ENCODE data around the gene ADCY6. TPM values are rescaled to one million over a fixed set of nuclear protein-coding genes. Genes with fewer than 3 reads are reported as not detected.

The ADCY6 gene
- total RNA-seq (100 to 1,000 TPM in 8 of 10 donors, 10 to 100 TPM in 2; 84.4 to 144 (median 122) TPM), polyA plus RNA-seq (100 to 1,000 TPM in 1 of 2 donors, 10 to 100 TPM in 1; 35.3 to 123 TPM)
- long read RNA-seq, donor 1, full-length matches to known transcripts: 10 of 114 reads
- long read RNA-seq, donor 1, partial matches to known transcripts: 63 of 114 reads
- long read RNA-seq, donor 1, other reads (novel, unspliced or antisense): 41 of 114 reads
- long read RNA-seq, donor 2, full-length matches to known transcripts: 6 of 117 reads
- long read RNA-seq, donor 2, partial matches to known transcripts: 47 of 117 reads
- long read RNA-seq, donor 2, other reads (novel, unspliced or antisense): 64 of 117 reads
- long read RNA-seq, donor 3, partial matches to known transcripts: 80 of 141 reads
- long read RNA-seq, donor 3, other reads (novel, unspliced or antisense): 61 of 141 reads

GRCh38 chr12:48788854-48789775 is at the start of gene ADCY6:
TSS of gene ADCY6 (minus strand) at chr12:48789089. CDS start at chr12:48783434, 5,655 bp downstream.
- TF ChIP-seq CTCF (IDR thresholded peaks at IDR 0.05): no peak
- H3K4me1 ChIP-seq: peaks cover 7 to 50% (median 42%) of the 10 kb centered on the region in 9 donors
- H3K4me3 ChIP-seq: peak within 1 kb of the TSS; percentile 75 to 99 (median 98)
- H3K27me3 ChIP-seq: peaks cover 0 to 29% (median 0%) of the 10 kb centered on the region in 7 donors
- peak within 1 kb of the TSS; percentile 94 to 99 (median 98) for H3K27ac ChIP-seq
- WGBS, 2 donors: 0 to 1% methylated on average over 66 to 86 of the region's 86 CpGs
- ATAC-seq (peak; percentile 51 to 80 (median 70)), DNase-seq (peak; percentile 86 to 89)
- no peaks in the 10 kb centered on the region for H3K36me3 ChIP-seq
- intact Hi-C loops (cut with DNase I): loop anchor here in 1 of 10 donors (5.0 kb wide), 1 partner anchor 107 kb away; the partner anchor contains the start of gene KANSL2
- H3K9me3 ChIP-seq: no peaks in the 10 kb centered on the region

- 89 to 90% methylated on average over 4 of the region's 4 CpGs for WGBS, 2 donors
- Histone ChIP-seq H3K4me3 (no peak overlapping the region), H3K9me3 (no peaks in the 10 kb centered on the region), H3K4me1 (no peaks in the 10 kb centered on the region), H3K36me3 (peaks cover 7 to 89% (median 64%) of the 10 kb centered on the region in 9 donors), H3K27me3 (no peaks in the 10 kb centered on the region), H3K27ac (no peak overlapping the region)
- no peak for ATAC-seq
- intact Hi-C loops (cut with DNase I): no loop called here
- TF ChIP-seq CTCF (IDR thresholded peaks at IDR 0.05): no peak
- no peak for DNase-seq
These were observed 49.2 kb upstream of the ADCY6 start for GRCh38 chr12:48838048-48838447.

GRCh38 chr12:48832321-48833060 is 43.6 kb upstream of the ADCY6 start:
- Histone ChIP-seq H3K4me3 (no peak overlapping the region), H3K4me1 (no peaks in the 10 kb centered on the region), H3K27ac (no peak overlapping the region), H3K9me3 (no peaks in the 10 kb centered on the region), H3K36me3 (peaks cover 7 to 100% (median 82%) of the 10 kb centered on the region in 9 donors), H3K27me3 (no peaks in the 10 kb centered on the region)
- 86 to 88% methylated on average over 12 of the region's 12 CpGs for WGBS, 2 donors
- no peak for DNase-seq
- ATAC-seq: no peak
- intact Hi-C loops (cut with DNase I): no loop called here
- no peak for TF ChIP-seq CTCF (IDR thresholded peaks at IDR 0.05)
